Smooth muscle cell (in vitro differentiated cells): ENCODE measurements around the gene PTPRN2. TPM values are rescaled to one million over a fixed set of nuclear protein-coding genes. Genes with fewer than 3 reads are reported as not detected.

Source experiments
- DNase-seq: peaks from one replicate; lab custom pipeline; 2025; ENCODE audit not compliant: unreplicated experiment; lab: John Stamatoyannopoulos, UW
- H2AFZ ChIP-seq: fragments of 200-600 bp; sonication (generic); 2 replicates; pipeline ENCODE4 v1.6.0; 2016; ENCODE audit warnings: antibody characterized with exemption, low read depth, mild to moderate bottlenecking
- H3F3A ChIP-seq: fragments of 200-600 bp; sonication (generic); 2 replicates; pipeline ENCODE4 v1.6.0; 2017; ENCODE audit warnings: antibody characterized with exemption, low read depth
- H3K27ac ChIP-seq: fragments of 200-600 bp; sonication (generic); 2 replicates; pipeline ENCODE4 v1.5.1; 2016; ENCODE audit warnings: low read depth, mild to moderate bottlenecking
- H3K27me3 ChIP-seq: fragments of 200-600 bp; sonication (generic); 2 replicates; pipeline ENCODE4 v1.6.1; 2016; ENCODE audit warnings: low read depth, mild to moderate bottlenecking
- H3K36me3 ChIP-seq: fragments of 200-600 bp; sonication (generic); 2 replicates; pipeline ENCODE4 v1.5.1; 2016; ENCODE audit warnings: low read depth
- H3K4me1 ChIP-seq: fragments of 200-600 bp; sonication (generic); 2 replicates; pipeline ENCODE4 v1.5.1; 2016; ENCODE audit warnings: low read depth
- H3K4me2 ChIP-seq: fragments of 200-600 bp; sonication (generic); 2 replicates; pipeline ENCODE4 v1.6.0; 2016; ENCODE audit warnings: mild to moderate bottlenecking
- H3K4me3 ChIP-seq: fragments of 200-600 bp; sonication (generic); 2 replicates; pipeline ENCODE4 v1.5.1; 2016; ENCODE audit warnings: mild to moderate bottlenecking
- H3K79me2 ChIP-seq: fragments of 200-600 bp; sonication (generic); 2 replicates; pipeline ENCODE4 v1.6.0; 2016; ENCODE audit warnings: low read depth, mild to moderate bottlenecking
- H3K9ac ChIP-seq: fragments of 200-600 bp; sonication (generic); 2 replicates; pipeline ENCODE4 v1.6.0; 2016; ENCODE audit warnings: low read depth
- H3K9me3 ChIP-seq: fragments of 200-600 bp; sonication (generic); replicated peaks from 2 replicates; pipeline ENCODE4 v1.5.1; 2016; ENCODE audit warnings: low read depth
- H4K20me1 ChIP-seq: fragments of 200-600 bp; sonication (generic); 2 replicates; pipeline ENCODE4 v1.6.0; 2016; ENCODE audit warnings: low read depth
- CTCF ChIP-seq: fragments of 200-600 bp; sonication (generic); IDR thresholded peaks from 2 replicates; pipeline ENCODE4 v1.5.1; 2017; ENCODE audit warnings: borderline replicate concordance, mild to moderate bottlenecking, antibody characterized with exemption; ENCODE audit not compliant: insufficient read depth, poor library complexity, severe bottlenecking
- WGBS: methylation state at CpG from one replicate; pipeline ENCODE4 v1.1.7; 2016; ENCODE audit warnings: low lambda C conversion rate; 5-methylcytosine and 5-hydroxymethylcytosine counted together
- polyA plus RNA-seq: library from polyadenylated mRNA; unstranded; fragments of >200 nt; fragmentation: Nextera tagmentation; extraction: Ambion mirVana; gene quantifications from 2 replicates; pipeline ENCODE4 v1.2.1, GENCODE V29; 2016
- total RNA-seq: library from RNA; depleted of rRNA; stranded (reverse); fragments of >200 nt; gene quantifications from 2 replicates; pipeline ENCODE4 v1.2.3, GENCODE V29; 2014

Gene PTPRN2
- total and polyA plus RNA-seq, 2 experiments from 2014 or later = 0.09 to 0.87 TPM

DNA sequence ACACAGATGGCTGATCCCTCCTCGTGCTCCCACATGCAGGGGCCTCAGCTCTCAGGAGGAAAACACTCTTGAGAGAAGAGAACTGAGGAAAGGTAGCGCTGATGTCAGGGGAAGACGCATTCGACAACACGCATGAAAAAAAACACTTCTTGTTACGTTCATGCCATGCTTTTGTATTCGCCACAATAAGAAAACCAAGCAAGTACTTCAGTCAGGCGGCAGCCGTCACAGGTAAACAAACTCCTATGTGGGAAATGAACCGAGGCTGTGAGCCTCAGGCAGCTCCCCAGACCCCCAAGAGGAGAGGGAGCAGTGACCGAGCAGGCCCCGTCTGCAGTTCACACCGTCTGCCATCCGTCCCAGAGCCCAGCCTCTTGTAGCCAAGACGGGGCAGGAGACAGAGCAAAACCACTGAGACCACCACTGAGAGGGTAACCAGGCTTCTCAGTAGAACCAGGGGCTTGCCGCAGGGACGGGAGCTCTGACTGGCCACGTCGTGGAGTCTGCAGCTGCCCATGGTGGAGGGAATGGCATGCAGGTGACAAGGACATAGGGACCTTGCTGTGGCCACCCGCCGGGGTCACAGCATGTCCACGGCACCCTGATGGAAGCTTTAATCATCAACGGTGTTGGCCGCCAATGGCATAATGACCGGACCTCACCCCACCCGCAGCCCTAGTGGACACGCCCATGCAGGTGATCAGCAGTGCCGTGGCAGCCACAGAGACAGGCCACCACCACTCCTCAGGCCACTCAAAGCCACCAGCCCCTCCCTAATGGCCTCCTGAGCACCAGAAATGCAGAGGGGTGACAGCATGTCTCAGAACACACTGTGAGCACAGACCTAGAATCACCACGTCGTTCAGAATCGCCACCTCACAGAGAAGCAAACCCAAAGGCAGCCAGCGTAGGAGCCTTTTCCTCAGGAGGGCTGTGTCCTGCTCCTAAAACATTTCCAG is 304.3 kb downstream of the PTPRN2 start:
- H3K4me3 ChIP-seq = no peak overlapping the region
- H3K4me2 ChIP-seq = no peak overlapping the region
- WGBS = 91% methylated on average over 32 of the region's 32 CpGs
- H3K79me2 ChIP-seq = no peaks in the 10 kb centered on the region
- no peak for TF ChIP-seq CTCF
- no peak overlapping the region for H2AFZ ChIP-seq
- H3K36me3 ChIP-seq = no peaks in the 10 kb centered on the region
- no peak overlapping the region for H3K27ac ChIP-seq
- no peaks in the 10 kb centered on the region for H3F3A ChIP-seq
- H3K4me1 ChIP-seq = no peaks in the 10 kb centered on the region
- H3K27me3 ChIP-seq = no peaks in the 10 kb centered on the region
- no peak overlapping the region for H3K9ac ChIP-seq
- no peak for DNase-seq
- no peaks in the 10 kb centered on the region for H4K20me1 ChIP-seq
- H3K9me3 ChIP-seq = peaks cover 4% of the 10 kb centered on the region

GRCh38 chr7:158282461-158283001 is 305.1 kb downstream of the PTPRN2 start:
- 87% methylated on average over 23 of the region's 24 CpGs for WGBS

GRCh38 chr7:158281441-158281840 is 306.2 kb downstream of the PTPRN2 start:
- Histone ChIP-seq H3K4me3 (no peak overlapping the region), H3K27ac (no peak overlapping the region), H2AFZ (no peak overlapping the region), H3K9ac (no peak overlapping the region), H3K4me1 (no peaks in the 10 kb centered on the region), H3K9me3 (no peaks in the 10 kb centered on the region), H3K36me3 (no peaks in the 10 kb centered on the region), H3K27me3 (no peaks in the 10 kb centered on the region), H3K79me2 (no peaks in the 10 kb centered on the region), H4K20me1 (no peaks in the 10 kb centered on the region), H3F3A (no peaks in the 10 kb centered on the region), H3K4me2 (no peak overlapping the region)
- 91% methylated on average over 8 of the region's 8 CpGs for WGBS
- TF ChIP-seq CTCF = no peak
- DNase-seq = no peak

More at GRCh38 chr7:158282461-158283001, 305.1 kb downstream of the PTPRN2 start:
- TF ChIP-seq CTCF = no peak
- Histone ChIP-seq H3K9ac (no peak overlapping the region), H3K36me3 (no peaks in the 10 kb centered on the region), H4K20me1 (no peaks in the 10 kb centered on the region), H3K27ac (no peak overlapping the region), H3K79me2 (no peaks in the 10 kb centered on the region), H3K9me3 (no peaks in the 10 kb centered on the region), H3K4me3 (no peak overlapping the region), H3K27me3 (no peaks in the 10 kb centered on the region), H2AFZ (no peak overlapping the region), H3K4me2 (no peak overlapping the region), H3K4me1 (no peaks in the 10 kb centered on the region), H3F3A (no peaks in the 10 kb centered on the region)
- no peak for DNase-seq
